ENCODE data around the gene UBE2Q2. TPM values are rescaled to one million over a fixed set of nuclear protein-coding genes. Genes with fewer than 3 reads are reported as not detected.

The UBE2Q2 gene
- total RNA-seq, 1 donor from 2014 or later, result 23.2 TPM

GRCh38 chr15:75823860-75824613 lies 19.2 kb upstream of the UBE2Q2 start:
- no peak for ATAC-seq (ENCODE audit: low read depth)
- Mint-ChIP-seq H3K36me3 (ENCODE audit: low read depth) (no peaks in the 10 kb centered on the region), H3K4me1 (no peaks in the 10 kb centered on the region), H3K27me3 (peaks cover 7% of the 10 kb centered on the region), H3K4me3 (no peak overlapping the region), H3K9me3 (no peaks in the 10 kb centered on the region), H3K27ac (no peak overlapping the region)
- TF ChIP-seq CTCF (IDR thresholded peaks at IDR 0.05), result no peak
- CTCF ChIA-PET, result interaction anchor here (0.8 kb wide), 1 partner anchor 22 kb away, joined by 4 read pairs; no protein-coding TSS in a partner anchor
- intact Hi-C loops (cut with micrococcal nuclease), result no loop called here
- no peak for DNase-seq
- POLR2A ChIA-PET, result no interaction called here

GRCh38 chr15:75827691-75828090 lies 15.6 kb upstream of the UBE2Q2 start:
- Mint-ChIP-seq H3K27me3 (peaks cover 4% of the 10 kb centered on the region), H3K27ac (no peak overlapping the region), H3K9me3 (no peaks in the 10 kb centered on the region), H3K4me1 (no peaks in the 10 kb centered on the region), H3K36me3 (ENCODE audit: low read depth) (no peaks in the 10 kb centered on the region), H3K4me3 (no peak overlapping the region)
- no peak for TF ChIP-seq CTCF (IDR thresholded peaks at IDR 0.05)
- ChIA-PET CTCF (interaction anchor here (1.1 to 1.7 kb wide), 2 partner anchors 25 to 26 kb away, joined by 3 to 4 read pairs; no protein-coding TSS in a partner anchor), POLR2A (interaction anchor here (0.5 kb wide), 1 partner anchor 433 kb away, joined by 3 read pairs; no protein-coding TSS in a partner anchor)
- ATAC-seq (ENCODE audit: low read depth), result no peak
- intact Hi-C loops (cut with micrococcal nuclease), result no loop called here
- DNase-seq, result no peak

GRCh38 chr15:75828429-75828828 lies 14.8 kb upstream of the UBE2Q2 start:
- ATAC-seq (ENCODE audit: low read depth), result no peak
- ChIA-PET CTCF (interaction anchor here (1.7 kb wide), 1 partner anchor 25 kb away, joined by 4 read pairs; no protein-coding TSS in a partner anchor), POLR2A (no interaction called here)
- Mint-ChIP-seq H3K9me3 (no peaks in the 10 kb centered on the region), H3K4me3 (no peak overlapping the region), H3K36me3 (ENCODE audit: low read depth) (no peaks in the 10 kb centered on the region), H3K27me3 (peaks cover 4% of the 10 kb centered on the region), H3K4me1 (no peaks in the 10 kb centered on the region), H3K27ac (no peak overlapping the region)
- no peak for TF ChIP-seq CTCF (IDR thresholded peaks at IDR 0.05)
- intact Hi-C loops (cut with micrococcal nuclease), result no loop called here
- no peak for DNase-seq

- Mint-ChIP-seq H3K4me3 (no peak overlapping the region), H3K36me3 (ENCODE audit: low read depth) (no peaks in the 10 kb centered on the region), H3K4me1 (no peaks in the 10 kb centered on the region), H3K27me3 (peaks cover 4% of the 10 kb centered on the region), H3K27ac (no peak overlapping the region), H3K9me3 (no peaks in the 10 kb centered on the region)
- intact Hi-C loops (cut with micrococcal nuclease), result no loop called here
- TF ChIP-seq CTCF (IDR thresholded peaks at IDR 0.05), result no peak
- DNase-seq, result no peak
- POLR2A ChIA-PET, result no interaction called here
- no peak for ATAC-seq (ENCODE audit: low read depth)
- CTCF ChIA-PET, result no interaction called here
These were observed 12.1 kb upstream of the UBE2Q2 start for GRCh38 chr15:75830910-75831805.

GRCh38 chr15:75831806-75832102 lies 11.5 kb upstream of the UBE2Q2 start:
- DNase-seq, result no peak
- Mint-ChIP-seq H3K9me3 (no peaks in the 10 kb centered on the region), H3K4me3 (no peak overlapping the region), H3K27ac (no peak overlapping the region), H3K27me3 (peaks cover 4% of the 10 kb centered on the region), H3K4me1 (no peaks in the 10 kb centered on the region), H3K36me3 (ENCODE audit: low read depth) (no peaks in the 10 kb centered on the region)
- intact Hi-C loops (cut with micrococcal nuclease), result no loop called here
- ChIA-PET POLR2A (no interaction called here), CTCF (no interaction called here)
- ATAC-seq (ENCODE audit: low read depth), result no peak
- no peak for TF ChIP-seq CTCF (IDR thresholded peaks at IDR 0.05)
